DMS153 treated with DMSO at 0.1 percent for 48 hours (cell line): ENCODE measurements around the gene DDX20.
"Not testable (repeated sequence)": the region's sequence is repeated elsewhere in the genome, so short reads cannot be mapped to it uniquely, and the experiment has no call there.

ENCODE experiments used
- DNase-seq: peaks from one replicate; lab custom pipeline; 2025; ENCODE audit not compliant: unreplicated experiment; lab: John Stamatoyannopoulos, UW

DDX20 gene

DNA sequence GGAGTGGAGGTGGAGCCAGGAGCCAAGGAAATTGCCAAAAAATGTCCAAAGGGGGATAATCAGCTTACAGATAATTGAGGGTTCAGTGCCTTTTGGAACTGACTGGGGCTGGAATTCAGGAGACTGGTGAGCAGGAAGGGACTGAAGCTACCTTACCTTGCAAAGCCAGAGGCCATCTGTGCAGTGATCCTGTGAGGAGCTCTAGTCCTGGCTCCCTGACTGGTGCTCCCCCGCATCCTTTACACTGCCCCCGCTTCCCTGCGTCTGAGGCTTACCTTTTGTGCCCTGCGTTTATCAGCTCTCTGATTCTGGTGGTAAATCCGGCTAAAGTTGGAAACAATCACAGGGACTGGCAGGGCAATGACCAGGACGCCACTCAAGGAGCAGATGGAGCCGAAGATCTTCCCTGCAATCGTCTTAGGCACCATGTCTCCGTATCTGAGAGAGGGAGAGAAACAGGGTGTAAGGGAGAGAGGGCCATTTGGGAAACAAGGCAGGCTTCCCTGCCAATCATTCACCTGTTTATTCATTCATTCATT lies 31.0 kb downstream of the DDX20 start:
- no peak for DNase-seq

- DNase-seq = no peak
Observed at GRCh38 chr1:111789142-111789541, 33.4 kb downstream of the DDX20 start.

- DNase-seq = no peak
Observed at GRCh38 chr1:111789666-111790316, 34.1 kb downstream of the DDX20 start.

GRCh38 chr1:111791776-111792175 lies 36.1 kb downstream of the DDX20 start:
- no peak for DNase-seq

GRCh38 chr1:111792249-111792648 lies 36.5 kb downstream of the DDX20 start:
- no peak for DNase-seq

DNA sequence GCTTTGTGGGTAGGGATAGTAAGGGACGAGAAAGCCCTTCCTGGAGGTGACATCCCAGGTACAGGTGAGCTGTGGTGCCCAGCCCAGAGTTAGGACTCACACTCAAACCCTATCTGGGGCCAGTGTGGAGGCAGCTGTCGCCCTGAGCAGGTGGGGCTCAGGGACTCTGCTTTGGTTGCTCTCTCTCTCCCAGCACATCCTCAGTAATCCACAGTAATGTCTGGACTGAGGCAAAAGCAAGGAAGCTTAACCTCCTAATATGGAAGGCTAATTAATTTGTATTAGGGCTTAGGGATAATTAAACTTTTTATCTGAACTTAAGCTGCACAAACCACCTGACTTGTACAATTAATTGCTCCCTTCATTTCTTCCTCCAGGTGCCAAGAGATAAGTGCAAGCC lies 38.2 kb downstream of the DDX20 start:
- no peak for DNase-seq

- no peak for DNase-seq
Observed at GRCh38 chr1:111795401-111795800, 39.7 kb downstream of the DDX20 start.

DNA sequence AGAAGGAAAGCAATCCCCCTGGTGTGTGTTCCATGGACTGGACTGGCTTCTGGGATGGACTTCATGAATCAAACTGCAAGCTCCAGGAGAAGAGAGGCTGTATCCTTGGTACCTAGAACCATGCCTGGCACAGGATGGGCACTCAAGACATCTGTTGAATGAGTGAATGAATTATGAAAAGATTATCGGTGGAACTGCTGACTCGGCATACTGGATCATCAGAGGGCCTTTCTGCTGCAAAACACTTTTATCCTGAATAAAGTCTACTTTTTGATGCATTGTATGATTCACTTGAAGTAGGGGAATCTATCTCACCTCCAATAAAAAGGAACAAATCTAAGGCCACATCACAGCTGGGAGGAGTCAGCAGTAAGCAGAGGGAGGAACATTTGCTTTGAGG lies 42.9 kb downstream of the DDX20 start:
- no peak for DNase-seq

DNA sequence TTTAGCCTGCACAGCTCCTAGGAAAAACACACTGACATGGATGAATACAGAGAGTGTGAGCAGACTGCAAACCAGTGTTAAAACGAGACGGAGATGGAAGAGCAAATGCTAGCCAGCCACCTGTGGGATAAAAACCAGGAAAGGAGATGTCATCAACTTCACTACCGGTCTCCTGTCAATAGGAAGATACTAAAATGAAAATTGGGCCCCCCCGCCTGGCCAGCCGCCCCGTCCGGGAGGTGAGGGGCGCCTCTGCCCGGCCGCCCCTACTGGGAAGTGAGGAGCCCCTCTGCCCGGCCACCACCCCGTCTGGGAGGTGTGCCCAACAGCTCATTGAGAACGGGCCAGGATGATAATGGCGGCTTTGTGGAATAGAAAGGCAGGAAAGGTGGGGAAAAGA lies 44.0 kb downstream of the DDX20 start:
- not testable (repeated sequence) for DNase-seq

DNA sequence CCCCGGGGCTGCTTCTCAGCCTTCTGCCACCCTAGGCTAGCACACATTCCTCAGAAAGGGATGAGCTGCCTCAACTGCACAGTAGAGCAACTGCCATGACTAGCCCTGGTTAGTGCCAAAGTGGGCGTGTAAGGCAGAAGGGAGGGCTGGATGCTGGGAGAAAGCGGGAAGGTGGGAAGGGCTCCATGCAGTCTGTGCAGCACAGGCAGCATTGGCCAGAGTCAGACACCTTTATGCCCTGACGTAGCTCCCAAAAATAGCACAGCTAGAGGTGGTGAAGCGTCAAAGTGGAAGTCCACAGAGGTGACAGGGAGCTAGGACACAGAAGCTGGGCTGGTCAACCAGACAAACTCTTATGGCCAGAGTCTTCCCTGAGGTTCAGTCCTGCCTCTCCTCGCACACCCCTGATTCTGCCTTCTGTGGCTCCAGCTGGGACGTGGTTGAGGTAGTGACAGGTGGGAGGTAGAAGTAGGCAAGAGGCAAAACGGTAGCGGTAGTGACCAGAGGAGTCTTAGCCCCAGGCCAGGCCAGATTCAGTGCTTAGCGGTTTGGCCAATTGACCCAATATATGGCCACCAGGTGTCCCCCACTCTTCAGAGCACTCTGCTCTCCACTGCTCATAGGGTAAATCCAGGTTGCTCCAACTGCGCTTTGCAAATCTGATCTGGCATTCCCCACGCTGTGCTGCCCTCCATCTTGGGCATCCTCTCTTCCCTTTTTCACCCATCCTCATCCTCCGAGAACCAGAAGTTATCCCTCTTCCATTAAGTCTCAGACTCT lies 45.6 kb downstream of the DDX20 start:
- no peak for DNase-seq

GRCh38 chr1:111802110-111802509 lies 46.4 kb downstream of the DDX20 start:
- DNase-seq = no peak

DNA sequence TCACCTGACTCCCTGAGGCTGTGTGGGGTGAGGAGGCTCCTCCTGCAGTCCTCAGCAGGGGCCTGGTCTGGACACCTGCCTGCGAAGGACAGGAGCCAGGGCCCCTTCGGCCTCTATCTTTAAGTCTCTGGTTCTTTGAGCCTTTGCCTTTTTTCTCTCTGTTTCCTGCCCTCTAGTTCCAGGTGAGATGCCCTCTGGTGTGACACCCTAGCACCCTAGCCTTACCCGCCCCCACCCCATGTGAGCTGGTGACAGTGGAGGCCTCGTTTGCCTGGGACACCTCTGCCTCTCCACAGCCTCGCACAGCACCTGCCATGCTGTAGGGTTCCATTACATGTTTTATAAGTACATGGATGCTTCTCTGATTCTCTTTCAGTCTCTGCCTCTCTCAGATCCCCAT lies 47.3 kb downstream of the DDX20 start:
- no peak for DNase-seq

- no peak for DNase-seq
Observed at GRCh38 chr1:111803951-111804350, 48.2 kb downstream of the DDX20 start.

GRCh38 chr1:111804776-111805175 lies 49.1 kb downstream of the DDX20 start:
- DNase-seq = no peak

GRCh38 chr1:111805251-111805650 lies 49.5 kb downstream of the DDX20 start:
- DNase-seq = no peak

DNA sequence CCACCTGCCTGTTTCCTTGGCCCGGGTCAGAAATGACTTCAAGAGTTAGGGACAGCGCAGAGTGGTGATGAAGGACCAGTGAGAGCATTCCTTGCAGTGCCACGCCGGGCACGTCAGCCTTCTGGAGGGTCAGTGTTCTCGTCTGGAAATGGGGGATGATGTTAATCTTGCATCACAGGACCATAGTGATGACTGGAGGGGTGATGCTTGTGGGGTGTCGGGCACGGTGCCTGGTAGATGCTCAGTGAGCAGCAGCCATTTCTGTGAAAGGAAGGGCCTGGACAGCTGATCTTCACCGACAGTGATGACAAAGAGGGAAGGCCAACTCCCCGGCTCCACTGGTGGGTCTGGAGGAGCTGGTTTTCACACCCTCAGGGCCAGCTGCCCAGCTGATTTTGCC lies 56.2 kb downstream of the DDX20 start:
- DNase-seq = no peak

GRCh38 chr1:111812306-111812705 lies 56.6 kb downstream of the DDX20 start:
- no peak for DNase-seq

- DNase-seq = no peak
Observed at GRCh38 chr1:111813440-111814304, 58.0 kb downstream of the DDX20 start.

DNA sequence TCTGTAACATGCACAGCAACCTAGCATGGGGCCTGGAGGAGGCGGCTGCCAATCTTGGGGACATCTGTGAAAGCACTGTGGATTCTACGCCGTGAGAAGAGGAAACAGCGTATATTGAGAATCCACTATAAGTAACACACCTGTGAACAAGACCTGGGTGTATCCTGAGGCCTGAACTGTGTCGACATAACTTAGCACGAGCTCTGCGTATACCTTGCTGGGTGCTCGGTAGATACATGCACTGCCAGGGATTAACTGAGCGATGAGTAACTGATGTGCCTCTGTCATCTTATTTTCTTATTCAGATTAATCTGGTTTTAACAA lies 58.6 kb downstream of the DDX20 start:
- DNase-seq = no peak

- DNase-seq = no peak
Observed at GRCh38 chr1:111814642-111815041, 58.9 kb downstream of the DDX20 start.
